GM04503 (cell line): Measurements from ENCODE around the gene FNIP2.
"Not testable (repeated sequence)": the region's sequence is repeated elsewhere in the genome, so short reads cannot be mapped to it uniquely, and the experiment has no call there.

Experiments used
- DNase-seq: peaks from one replicate; pipeline ENCODE4 v3.0.0-alpha.2; 2012; ENCODE audit warnings: low read depth

Gene FNIP2

DNA sequence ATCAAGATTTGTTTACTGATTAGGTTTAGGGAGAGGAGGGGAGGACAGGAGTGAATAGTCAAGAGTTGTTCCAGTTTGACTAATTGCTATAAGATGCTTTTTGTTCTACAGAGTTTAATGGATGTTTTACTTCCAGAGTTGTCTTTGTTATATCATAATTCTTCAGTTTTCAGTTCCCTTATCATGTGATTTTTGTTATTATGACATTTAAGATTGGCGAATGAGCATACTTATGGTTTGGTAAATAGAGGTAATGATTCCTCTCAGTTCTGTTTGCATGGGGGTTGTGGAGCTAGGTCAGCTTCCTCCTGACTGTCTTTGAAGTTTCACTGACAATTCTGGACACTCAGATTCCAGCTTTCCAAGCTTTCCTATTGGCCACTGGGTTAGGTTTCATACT lies 24.6 kb downstream of the FNIP2 start:
- DNase-seq: not testable (repeated sequence)

DNA sequence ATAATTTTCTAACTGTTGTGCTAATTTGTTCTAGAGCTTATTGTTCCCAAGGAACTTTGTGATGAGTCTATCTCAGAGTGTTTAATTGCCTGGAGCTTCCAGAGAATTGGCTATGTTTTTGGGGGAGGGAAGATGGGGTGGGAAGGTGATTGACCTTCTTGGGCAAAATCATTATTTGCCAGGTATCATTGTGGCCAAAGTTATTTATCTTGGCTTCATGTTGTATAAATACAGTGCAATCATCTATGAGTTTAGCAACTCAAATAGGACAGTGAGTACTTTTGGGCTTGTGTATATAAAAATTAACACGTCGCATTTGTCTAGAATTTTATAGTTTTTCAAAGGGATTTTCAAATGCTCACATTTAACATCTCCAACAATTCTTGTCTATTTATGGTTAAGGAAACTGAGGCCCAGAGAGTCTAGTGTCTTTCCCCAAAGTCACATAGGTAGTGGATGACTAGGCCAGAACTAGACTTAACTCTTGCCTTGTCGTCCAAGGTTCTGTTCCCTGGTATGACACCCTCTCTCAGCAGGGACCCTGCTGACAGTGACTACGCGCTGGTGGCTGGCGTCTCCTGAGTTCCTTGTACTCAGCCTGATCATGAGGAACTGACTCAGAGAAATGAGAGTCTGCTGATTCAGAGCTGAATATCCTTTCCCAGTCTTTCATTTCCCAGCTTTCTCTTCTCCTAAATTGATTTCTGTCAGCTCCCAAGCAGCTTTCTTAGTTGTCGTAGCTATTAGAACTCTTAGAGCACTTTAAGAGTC lies 27.7 kb downstream of the FNIP2 start:
- DNase-seq: no peak

DNA sequence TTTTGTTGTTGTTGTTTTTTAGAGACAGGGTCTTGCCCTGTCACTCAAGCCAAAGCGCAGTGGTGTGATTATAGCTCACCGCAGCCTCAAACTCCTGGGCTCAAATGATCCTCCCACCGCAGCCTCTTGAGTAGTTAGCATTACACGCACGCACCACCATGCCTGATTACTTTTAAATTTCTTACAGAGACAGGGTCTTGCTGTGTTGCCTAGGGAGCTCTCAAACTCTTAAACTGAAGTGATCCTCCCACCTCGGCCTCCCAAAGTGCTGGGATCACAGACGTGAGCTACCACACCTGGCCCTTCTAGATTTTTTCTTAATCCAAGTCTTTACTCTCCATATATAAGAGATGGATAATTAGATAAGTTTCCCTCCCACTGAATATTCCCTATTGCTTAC lies 29.2 kb downstream of the FNIP2 start:
- no peak for DNase-seq

DNA sequence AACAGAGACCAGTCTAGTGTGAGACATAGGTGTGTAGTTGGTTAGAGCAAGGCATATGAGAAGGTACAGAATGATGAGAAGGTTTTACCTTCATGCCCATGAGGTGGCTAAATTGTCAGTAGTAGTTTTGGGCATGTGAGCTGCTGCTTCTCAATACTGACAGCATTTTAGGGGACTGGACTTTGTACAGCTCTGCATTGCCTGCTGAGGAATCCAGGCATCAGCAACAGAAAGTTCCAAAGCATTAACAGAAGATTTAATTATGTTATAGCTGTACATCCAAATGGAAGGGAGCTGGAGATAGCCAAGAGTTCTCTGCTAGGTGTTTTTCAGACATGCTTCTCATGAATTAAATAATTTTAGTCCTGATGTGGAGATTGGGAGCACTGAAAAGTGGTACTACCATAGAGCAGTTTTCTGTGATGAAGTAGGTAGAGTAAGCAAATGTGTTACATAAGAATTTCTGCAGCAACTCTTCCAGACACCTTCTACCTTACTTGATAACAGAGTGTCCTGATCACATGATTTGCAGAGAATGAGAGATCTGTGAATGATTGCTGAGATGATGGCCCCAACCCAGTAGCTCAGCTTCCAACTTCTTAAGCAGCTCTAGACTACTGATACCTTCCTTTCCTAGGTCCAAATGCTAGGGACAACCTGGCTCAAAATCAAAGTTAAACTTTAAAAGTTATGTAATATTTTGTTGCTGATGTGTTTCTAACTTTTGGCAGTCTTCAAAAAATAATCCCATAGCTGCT lies 30.4 kb downstream of the FNIP2 start:
- no peak for DNase-seq

DNA sequence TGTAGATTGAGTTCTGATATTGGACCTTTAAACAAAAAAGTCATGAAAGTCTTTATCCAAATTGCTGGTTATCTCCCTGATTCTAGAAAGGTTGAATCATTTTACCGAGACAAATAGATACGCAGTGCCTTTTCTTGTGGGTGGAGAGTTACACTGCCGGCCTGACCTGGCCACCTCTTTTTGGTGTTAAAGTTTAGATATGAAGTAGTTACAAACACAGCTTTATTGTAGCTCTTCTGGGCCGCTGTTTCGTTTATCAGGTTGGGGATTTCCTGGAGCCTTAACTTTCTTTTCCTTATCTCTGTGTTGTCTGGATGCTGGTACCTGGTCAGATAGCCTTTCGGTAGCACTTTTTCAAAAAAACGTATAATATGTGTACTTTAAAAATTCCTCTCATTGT lies 31.0 kb downstream of the FNIP2 start:
- no peak for DNase-seq

DNA sequence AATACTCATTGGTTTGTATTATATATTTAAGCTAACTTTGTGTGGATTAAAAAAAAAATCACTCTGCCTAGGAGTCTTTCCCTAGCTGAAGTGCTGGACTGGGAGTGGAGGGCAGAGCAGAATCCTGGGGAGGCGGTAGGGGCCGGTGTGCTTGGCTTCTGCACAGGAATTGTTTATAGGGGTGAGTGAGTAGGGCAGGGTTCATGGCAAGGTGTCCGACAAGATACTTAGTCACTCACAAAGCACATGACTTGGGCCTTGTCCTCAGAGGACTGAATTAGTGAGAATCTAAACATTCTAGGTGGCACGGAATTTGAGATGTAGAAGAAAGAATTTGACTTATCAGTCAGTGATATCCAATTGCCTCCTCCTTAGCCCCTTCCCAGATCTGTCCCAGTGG lies 32.2 kb downstream of the FNIP2 start:
- no peak for DNase-seq

DNA sequence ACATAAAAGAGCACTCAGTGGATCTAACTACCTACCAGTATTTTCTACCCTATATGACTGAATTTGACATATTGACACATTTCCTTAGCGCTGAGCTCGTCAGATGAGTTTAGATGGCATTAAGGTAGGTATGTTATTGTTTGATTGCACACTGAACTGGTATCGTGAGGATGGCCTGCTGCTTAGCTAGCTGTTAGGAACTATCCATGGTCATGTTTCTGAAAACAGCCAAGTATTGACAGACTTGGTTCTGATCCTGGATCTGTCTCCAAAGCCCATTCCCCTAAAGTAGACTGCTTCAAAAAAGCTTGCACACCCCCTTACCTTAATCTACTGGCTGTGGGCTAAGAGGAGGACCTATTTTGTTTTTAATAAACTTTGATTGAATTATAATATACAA lies 32.9 kb downstream of the FNIP2 start:
- no peak for DNase-seq

DNA sequence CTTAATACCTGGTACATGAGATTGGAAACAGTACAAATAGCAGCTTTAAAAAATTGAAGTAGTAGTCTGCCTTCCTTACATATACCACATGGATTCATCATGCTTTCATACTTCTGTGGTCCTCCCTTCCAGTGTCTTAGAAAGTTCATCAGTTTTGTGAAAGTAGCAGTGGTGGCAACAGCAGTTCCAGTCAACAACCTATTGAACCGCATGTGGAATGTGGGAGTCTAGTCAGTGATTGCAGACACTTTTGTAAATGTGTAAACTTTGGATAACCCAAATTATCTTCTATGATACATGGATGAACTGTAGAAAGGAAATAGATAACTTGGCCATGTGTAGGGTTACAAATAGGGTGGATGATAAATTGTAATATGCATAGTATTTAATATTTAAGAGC lies 34.1 kb downstream of the FNIP2 start:
- no peak for DNase-seq

DNA sequence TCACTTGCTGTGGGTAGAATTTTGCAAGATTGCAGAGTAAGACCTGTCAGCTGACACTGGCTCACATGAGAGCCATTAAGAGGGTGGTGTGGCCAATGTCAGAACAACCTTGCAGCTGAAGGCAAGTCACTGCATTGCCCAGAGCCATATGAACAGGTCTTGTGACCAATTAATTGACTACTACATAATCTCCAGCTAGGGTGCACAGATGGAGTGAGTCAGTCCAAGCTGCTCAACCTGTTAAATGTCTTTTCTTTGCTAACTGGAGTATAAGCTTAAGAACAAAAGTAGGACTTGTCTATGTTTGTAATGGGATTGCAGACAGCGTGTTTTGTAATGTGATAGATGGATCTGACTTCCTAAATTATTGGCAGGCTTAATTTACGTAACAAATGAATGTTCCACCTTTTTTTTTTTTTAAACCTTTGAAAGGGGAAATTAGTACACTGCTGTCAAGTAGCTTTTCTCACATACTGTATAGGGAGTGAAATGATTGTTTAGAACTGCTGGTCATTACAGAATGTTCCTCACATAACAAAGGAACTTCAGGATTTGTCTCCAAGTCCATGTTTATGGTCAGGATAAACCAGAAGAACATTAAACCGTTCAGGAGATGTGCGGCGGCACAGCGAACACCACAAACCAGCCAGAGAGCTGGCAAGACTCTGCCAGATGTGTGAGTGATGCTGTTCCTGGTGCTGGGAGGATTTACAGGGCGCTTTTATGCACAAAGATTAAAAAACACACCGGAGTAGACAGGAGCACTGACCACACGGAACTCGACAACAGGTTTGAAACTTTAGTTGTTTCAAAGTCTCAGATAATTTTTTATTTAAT lies 37.0 kb downstream of the FNIP2 start:
- no peak for DNase-seq

DNA sequence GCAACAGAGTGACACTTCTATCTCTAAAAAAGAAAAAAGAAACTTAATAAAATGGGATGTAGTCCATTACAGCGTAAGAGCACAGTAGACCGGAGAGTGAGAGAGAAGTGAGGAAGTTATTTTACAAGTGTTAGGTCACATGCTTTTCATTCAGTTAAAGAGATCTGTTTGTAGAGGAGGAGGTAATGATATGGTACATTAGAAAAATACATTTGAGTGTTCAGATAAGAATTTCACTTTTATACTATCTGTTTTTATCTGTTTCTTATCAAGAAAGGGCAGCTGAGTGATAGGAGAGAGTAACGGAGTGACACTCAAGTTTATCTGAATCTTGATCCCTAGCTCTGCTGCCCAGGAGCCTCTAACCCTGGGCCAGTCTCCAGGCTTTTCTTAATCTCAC lies 38.9 kb downstream of the FNIP2 start:
- no peak for DNase-seq

DNA sequence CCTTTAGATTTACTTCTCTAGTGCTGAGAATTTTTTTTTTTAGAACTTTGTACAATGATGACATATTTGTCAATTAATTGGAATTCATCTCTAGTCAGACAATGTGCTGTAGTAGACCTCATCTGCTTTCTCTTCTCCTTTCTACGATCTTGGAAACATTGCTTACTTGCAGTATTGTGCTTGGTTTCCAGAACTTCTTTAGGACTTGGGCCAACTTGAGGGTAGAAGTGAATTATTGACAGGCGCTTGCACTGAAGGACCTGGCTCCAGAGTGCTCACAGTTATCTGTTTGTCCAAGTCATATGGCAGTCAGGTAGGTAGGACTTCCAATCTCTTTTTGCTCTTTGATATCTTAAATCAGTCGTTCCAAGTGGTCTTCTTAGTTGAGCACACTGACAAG lies 39.6 kb downstream of the FNIP2 start:
- no peak for DNase-seq

DNA sequence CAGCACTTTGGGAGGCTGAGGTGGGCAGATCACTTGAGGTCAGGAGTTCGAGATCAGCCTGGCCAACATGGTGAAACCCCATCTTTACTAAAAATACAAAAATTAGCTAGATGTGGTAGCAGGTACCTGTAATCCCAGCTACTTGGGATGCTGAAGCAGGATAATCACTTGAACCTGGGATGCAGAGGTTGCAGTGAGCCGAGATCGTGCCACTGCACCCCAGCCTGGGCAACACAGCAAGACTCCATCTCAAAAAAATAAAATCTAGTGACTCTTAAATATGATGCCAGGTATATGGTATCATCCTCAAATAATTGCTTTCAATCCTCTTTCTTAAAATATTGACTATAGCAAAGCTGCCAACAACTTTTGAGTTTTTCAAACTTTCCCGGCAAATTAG lies 40.4 kb downstream of the FNIP2 start:
- DNase-seq: not testable (repeated sequence)

DNA sequence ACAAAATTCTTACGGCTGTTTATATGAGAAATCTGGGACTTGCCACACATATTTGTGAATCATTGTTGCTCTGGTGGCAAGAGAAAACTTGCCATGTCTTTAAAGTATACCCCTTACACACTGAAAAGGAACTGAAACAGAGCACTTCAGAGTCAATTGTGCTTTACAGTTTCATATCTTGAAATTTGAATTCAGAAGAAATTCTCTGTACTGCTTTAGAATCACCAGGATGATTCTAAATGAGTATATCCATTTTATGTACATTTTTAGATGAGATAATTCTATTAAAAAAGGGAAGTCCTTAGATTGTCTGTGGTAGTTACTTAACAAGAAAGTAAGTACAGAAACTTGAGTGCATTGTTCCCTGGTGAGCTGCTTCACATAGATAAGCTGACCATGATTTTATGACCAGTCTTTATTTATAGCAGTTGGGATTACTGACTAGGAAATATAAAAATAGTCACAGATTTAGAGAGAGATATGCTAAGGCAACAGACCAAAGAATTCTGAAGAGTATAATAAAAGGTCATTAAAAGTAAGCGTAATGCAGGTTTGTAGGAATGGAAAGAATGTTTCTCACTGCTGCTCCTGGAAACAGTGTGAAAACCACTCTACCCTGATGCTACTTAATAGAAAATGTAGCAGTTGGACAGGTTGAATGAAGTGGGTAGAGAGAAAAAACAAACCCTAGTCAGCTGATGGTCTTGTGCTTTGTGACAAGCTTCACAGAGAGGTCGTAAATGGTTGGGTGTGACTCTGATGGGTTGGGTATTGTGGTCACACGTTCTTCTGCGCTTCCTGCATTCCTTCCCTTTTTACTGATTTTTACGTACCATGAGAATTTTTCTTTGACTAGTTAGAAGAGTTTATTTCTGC lies 41.0 kb downstream of the FNIP2 start:
- DNase-seq: peak; percentile 98

DNA sequence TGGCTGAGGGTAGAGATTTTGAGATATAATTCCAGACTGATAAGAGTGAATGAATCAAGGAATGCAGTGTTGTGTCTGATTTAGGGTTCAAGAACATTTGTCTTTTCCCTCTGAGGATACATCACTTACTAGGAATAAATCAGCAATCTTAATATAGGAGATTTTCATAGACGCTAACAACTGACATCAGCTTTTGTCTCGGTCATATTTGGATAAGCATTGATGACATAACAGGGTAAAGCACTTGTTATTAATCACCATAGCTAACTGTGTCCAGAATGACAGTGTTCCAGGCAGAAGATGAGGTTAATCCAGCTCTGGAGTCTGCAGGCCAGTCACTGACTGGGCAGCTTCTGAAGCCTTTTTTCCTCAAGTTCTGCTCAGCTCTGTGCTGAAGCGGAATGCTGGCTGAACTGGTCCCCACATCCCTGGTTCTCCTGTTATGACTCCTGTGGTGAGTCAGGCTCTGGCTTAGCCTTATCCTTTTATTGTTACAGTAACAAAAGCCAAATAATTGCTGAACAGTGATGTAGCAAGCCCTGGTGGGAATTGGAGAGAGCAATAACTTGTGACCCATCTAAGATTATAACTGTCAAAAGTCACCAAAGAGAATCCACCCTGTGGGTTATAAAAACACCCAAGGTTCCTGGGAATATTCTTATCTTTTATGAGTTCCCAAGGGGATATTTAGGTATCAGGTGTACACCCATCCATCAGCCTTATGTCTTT lies 41.8 kb downstream of the FNIP2 start:
- DNase-seq: peak; percentile 99

DNA sequence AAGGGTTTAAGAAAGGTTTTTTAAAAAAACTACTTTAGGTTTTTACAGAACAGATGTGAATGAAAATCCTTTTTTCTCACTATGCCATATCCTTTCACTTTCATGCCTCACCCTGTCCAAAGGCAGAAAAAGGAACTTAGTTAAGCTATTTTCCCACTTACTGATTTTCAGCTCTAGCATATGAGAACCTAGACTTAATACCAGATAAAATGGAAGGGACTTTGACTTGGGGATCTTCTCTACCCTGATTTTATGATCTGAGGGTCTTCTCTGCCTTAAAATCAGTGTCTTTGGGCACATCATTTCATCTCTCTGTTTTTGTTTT lies 42.4 kb downstream of the FNIP2 start:
- DNase-seq: no peak

DNA sequence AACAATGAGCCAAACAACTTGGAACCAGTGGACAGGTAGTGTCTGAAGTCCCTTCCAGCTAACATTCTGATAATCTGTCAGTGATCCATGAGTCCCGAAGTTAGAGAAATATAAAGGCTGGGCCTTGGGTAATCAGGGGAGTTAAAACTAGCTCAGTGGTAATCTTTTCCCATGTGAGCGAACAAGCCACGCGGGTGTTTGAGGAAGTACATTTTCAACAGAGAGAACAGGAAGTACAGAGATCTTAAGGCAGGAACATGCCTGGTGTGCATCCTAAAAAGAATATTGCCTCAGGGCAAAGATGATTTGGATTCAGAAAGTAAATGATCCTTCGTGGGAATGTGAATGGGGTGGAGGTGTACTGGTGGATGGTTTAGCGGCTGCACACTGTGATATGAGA lies 42.9 kb downstream of the FNIP2 start:
- DNase-seq: no peak

DNA sequence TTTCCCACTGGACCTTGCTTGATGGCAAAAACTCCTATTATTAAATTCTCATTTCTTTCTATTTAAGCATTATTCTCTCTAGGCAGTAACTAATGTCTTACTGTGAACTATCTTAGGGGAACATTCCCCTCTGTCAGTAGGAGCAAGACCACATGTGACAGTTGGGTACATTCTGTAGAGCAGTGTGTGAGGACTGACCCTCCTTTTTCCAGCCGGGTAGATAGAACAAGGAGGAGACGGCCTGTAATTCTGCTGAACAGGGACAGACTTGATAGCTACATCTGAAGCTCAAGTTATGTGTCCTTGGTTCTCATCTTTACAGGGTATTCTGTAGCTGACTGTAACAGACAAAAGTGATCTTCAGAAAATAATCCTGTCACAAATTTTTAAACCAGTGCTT lies 43.3 kb downstream of the FNIP2 start:
- DNase-seq: no peak

DNA sequence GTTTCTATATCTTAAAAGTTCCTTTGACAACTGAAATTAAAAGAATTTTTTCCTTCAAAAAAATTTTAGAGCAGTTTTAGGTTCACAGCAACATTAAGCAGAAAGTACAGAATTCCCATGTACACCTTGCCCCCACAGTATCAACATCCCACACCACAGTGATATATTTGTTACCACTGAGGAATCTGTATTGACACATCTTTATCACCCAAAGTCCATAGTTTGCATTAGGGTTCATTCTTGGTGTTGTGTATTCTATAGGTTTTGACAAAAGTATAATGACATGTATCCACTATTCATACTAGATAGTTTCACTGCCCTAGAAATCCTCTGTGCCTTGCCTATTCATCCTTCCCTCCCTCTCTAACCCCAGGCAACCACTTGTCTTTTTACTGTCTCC lies 43.7 kb downstream of the FNIP2 start:
- DNase-seq: no peak

DNA sequence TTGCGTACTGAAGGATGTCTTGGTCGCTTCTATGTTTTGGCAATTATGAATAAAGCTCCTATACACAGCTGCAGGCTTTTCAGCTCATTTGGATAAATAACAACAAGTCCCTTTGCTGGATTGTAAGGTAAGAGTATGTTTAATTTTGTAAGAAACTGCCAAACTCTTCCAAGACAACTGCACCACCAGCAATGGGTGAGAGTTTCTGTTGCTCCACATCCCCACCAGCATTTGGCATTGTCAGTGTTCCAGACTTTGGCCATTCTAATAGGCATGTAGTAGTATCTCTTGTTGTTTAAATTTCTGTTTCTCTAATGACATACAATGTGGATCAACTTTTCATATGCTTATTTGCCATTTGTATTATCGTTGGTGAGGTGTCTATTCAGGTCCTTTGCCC lies 44.3 kb downstream of the FNIP2 start:
- DNase-seq: no peak

DNA sequence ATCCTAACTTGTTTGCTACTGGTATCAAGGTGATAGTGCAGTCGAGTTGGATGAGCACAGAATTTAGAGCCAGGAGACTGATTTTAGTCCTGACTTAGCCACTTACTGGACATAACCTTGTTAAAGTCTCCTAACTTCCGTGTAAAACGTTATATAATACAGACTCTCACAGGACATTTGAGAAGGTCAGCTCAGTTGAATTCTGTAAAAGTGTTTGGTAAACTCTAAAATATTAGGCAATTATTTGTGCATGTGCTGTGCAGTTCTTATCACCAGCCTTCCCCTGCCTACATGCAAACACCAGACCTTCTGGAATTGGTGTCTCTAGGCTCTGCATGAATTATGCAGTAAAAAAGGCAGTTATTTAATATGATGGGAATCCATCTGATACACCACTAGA lies 45.4 kb downstream of the FNIP2 start:
- no peak for DNase-seq

DNA sequence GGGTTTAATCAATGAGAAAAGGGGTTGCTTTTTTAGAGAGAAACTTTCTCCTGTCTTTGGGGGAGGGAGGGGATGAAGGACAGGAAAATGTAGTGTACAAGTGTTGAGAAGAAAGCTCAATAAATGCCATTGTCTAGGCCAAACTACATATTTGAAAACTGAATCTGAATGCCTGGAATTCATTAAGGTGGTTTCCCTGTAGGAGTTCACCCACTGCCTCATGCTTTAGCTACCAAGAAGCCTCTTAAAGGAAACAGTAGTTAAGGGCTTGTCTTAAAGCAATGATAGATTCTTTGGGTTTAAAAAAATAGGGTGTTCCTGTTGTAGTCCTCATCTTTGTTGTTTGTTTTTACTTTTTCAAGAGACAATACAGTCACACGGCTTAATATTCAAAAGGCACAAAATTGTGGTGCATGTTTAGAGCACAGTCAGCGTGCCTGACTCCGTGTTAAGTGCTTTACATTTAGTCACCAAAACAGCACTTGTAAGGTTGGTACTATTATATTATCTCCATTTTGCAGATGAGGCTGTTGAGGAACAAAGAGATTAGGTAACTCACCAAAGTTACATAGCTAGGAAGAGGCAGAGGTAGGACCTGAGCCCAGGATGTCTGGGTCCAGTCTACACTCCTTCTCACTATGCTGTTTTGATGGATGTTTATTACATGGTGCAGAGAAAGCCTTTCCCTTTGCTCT lies 46.0 kb downstream of the FNIP2 start:
- DNase-seq: peak; percentile 67
